PC-9 (cell line): ENCODE results near the gene NPHP4. TPM values are rescaled to one million over a fixed set of nuclear protein-coding genes. Genes with fewer than 3 reads are reported as not detected.

Experiments
- BruUV-seq: library from RNA; stranded (reverse); fragments of 400-500 nt; replicated peaks from 2 replicates; lab custom pipeline; 2021; lab: Mats Ljungman, UMichigan
- CTCF ChIA-PET: fragments of 300-600 bp; sonication (Branson Sonifier 250); formaldehyde crosslinking; loops from one replicate; lab custom pipeline; 2022; ENCODE audit warnings: antibody characterized with exemption; lab: Charles Lee
- POLR2A ChIA-PET: fragments of 300-600 bp; sonication (Branson Sonifier 250); formaldehyde crosslinking; loops from one replicate; lab custom pipeline; 2022; ENCODE audit warnings: antibody characterized with exemption; ENCODE audit not compliant: unreplicated experiment; lab: Charles Lee
- DNase-seq, 2 experiments: peaks; one replicate each; pipeline versions ENCODE4 v3.0.0 to v3.0.0-alpha.2; 2015 to 2022; ENCODE audit warnings: mixed read lengths in 1 of 2
- H2AFZ ChIP-seq: fragments of 200-600 bp; sonication (generic); 2 replicates; pipeline ENCODE4 v1.8.1; 2017; ENCODE audit warnings: antibody characterized with exemption
- H3F3A ChIP-seq: fragments of 200-600 bp; sonication (generic); 2 replicates; pipeline ENCODE4 v1.8.1; 2017; ENCODE audit warnings: antibody characterized with exemption, mild to moderate bottlenecking, low read depth; ENCODE audit not compliant: insufficient read depth
- H3K27ac ChIP-seq: fragments of 200-600 bp; sonication (generic); 2 replicates; pipeline ENCODE4 v1.6.1; 2016; ENCODE audit warnings: mixed run types
- H3K27me3 ChIP-seq: fragments of 200-600 bp; sonication (generic); 2 replicates; pipeline ENCODE4 v1.6.1; 2016; ENCODE audit warnings: low read depth, mixed run types; ENCODE audit not compliant: insufficient read depth
- H3K36me3 ChIP-seq: fragments of 200-600 bp; sonication (generic); 2 replicates; pipeline ENCODE4 v1.6.1; 2016; ENCODE audit warnings: low read depth, mixed run types
- H3K4me1 ChIP-seq: fragments of 200-600 bp; sonication (generic); replicated peaks from 2 replicates; pipeline ENCODE4 v1.6.1; 2016; ENCODE audit warnings: mixed run types; ENCODE audit not compliant: insufficient read depth
- H3K4me2 ChIP-seq: fragments of 200-600 bp; sonication (generic); 2 replicates; pipeline ENCODE4 v1.6.1; 2017; ENCODE audit warnings: mixed run types
- H3K4me3 ChIP-seq: fragments of 200-600 bp; sonication (generic); 2 replicates; pipeline ENCODE4 v1.6.1; 2016; ENCODE audit warnings: mixed run types
- H3K79me2 ChIP-seq: fragments of 200-600 bp; sonication (generic); 2 replicates; pipeline ENCODE4 v1.6.1; 2017; ENCODE audit warnings: low read depth, mixed run types
- H3K9me2 ChIP-seq: fragments of 200-600 bp; sonication (generic); 2 replicates; pipeline ENCODE4 v1.8.1; 2017; ENCODE audit warnings: mild to moderate bottlenecking; ENCODE audit not compliant: insufficient read depth
- H3K9me3 ChIP-seq: fragments of 200-600 bp; sonication (generic); 2 replicates; pipeline ENCODE4 v1.8.1; 2016; ENCODE audit warnings: low read depth; ENCODE audit not compliant: insufficient read depth
- H4K20me1 ChIP-seq: fragments of 200-600 bp; sonication (generic); 2 replicates; pipeline ENCODE4 v1.8.1; 2017; ENCODE audit not compliant: insufficient read depth
- CTCF ChIP-seq: fragments of 200-600 bp; sonication (generic); conservative IDR thresholded peaks from 2 replicates; pipeline ENCODE4 v1.6.1; 2017; ENCODE audit warnings: mixed run types, antibody characterized with exemption, mild to moderate bottlenecking, moderate library complexity
- EZH2 ChIP-seq: fragments of 200-600 bp; sonication (generic); IDR thresholded peaks from 2 replicates; pipeline ENCODE4 v1.8.0; 2017; ENCODE audit warnings: antibody characterized with exemption, low read depth
- intact Hi-C: fragments of 100-400 bp; cut with micrococcal nuclease; formaldehyde crosslinking; loops from one replicate; pipeline ENCODE4 v1.10.0; 2022; ENCODE audit not compliant: unreplicated experiment
- total RNA-seq: library from RNA; stranded (reverse); gene quantifications from 2 replicates; pipeline ENCODE4 v1.2.3, GENCODE V29; 2021

NPHP4 gene
- total RNA-seq, 1 experiment from 2014 or later, result 17.9 TPM

DNA sequence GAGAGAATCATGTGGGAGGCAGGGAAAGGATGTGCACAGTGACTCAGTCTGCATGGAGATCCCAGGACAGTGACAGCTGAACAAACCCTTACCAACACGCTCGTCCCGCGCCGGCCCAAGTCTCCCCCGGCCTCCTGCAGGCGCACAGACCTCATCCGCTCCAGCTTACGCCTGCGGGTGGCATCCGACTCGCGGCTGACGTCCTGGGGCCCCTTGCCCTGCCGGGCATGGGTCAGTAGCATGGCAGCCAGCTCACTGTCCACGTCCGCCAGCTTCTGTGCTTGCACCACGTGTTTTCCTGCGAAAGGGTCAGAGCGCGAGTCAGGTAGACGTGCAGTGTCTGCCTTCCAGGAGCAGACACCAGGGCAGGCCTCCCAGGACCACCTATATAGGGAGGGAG is 115.2 kb downstream of the NPHP4 start:
- Histone ChIP-seq H3K4me2 (no peak overlapping the region), H3K79me2 (no peaks in the 10 kb centered on the region), H3F3A (no peaks in the 10 kb centered on the region), H4K20me1 (no peaks in the 10 kb centered on the region), H3K27ac (no peak overlapping the region), H3K9me3 (no peaks in the 10 kb centered on the region), H3K36me3 (no peaks in the 10 kb centered on the region), H3K4me3 (no peak overlapping the region), H3K27me3 (no peaks in the 10 kb centered on the region), H3K9me2 (no peaks in the 10 kb centered on the region), H2AFZ (no peak overlapping the region), H3K4me1 (no peaks in the 10 kb centered on the region)
- TF ChIP-seq CTCF (no peak), EZH2 (no peak)
- ChIA-PET CTCF (no interaction called here), POLR2A (no interaction called here)
- BruUV-seq, result no TSS peak
- DNase-seq, result no peak
- intact Hi-C loops, result no loop called here

- POLR2A ChIA-PET, result no interaction called here
- Histone ChIP-seq H3K9me3 (no peaks in the 10 kb centered on the region), H4K20me1 (no peaks in the 10 kb centered on the region), H3F3A (no peaks in the 10 kb centered on the region), H3K79me2 (no peaks in the 10 kb centered on the region), H3K36me3 (no peaks in the 10 kb centered on the region), H3K4me3 (no peak overlapping the region), H2AFZ (no peak overlapping the region), H3K4me1 (no peaks in the 10 kb centered on the region), H3K4me2 (no peak overlapping the region), H3K9me2 (no peaks in the 10 kb centered on the region), H3K27me3 (no peaks in the 10 kb centered on the region), H3K27ac (no peak overlapping the region)
- no peak for DNase-seq
- intact Hi-C loops, result no loop called here
- no peak for TF ChIP-seq CTCF
- BruUV-seq, result no TSS peak
- CTCF ChIA-PET, result no interaction called here
These were observed 116.1 kb downstream of the NPHP4 start for GRCh38 chr1:5876094-5876650.

- no peaks in the 10 kb centered on the region for H3K27me3 ChIP-seq
- no peaks in the 10 kb centered on the region for H3F3A ChIP-seq
- H3K9me2 ChIP-seq, result no peaks in the 10 kb centered on the region
- ChIA-PET POLR2A (no interaction called here), CTCF (no interaction called here)
- H3K9me3 ChIP-seq, result no peaks in the 10 kb centered on the region
- intact Hi-C loops, result no loop called here
- no peaks in the 10 kb centered on the region for H3K4me1 ChIP-seq
- no peaks in the 10 kb centered on the region for H3K79me2 ChIP-seq
- H3K4me3 ChIP-seq, result no peak overlapping the region
- no peak for TF ChIP-seq CTCF
- BruUV-seq, result no TSS peak
- no peak for DNase-seq
- no peaks in the 10 kb centered on the region for H4K20me1 ChIP-seq
- H3K27ac ChIP-seq, result no peak overlapping the region
- H3K36me3 ChIP-seq, result no peaks in the 10 kb centered on the region
- no peak overlapping the region for H3K4me2 ChIP-seq
- no peak overlapping the region for H2AFZ ChIP-seq
These were observed 116.8 kb downstream of the NPHP4 start for GRCh38 chr1:5875345-5875910.
